Fibroblast of the conjunctiva (primary cell): Measurements from ENCODE around the gene ANKS1A.
"Not testable (repeated sequence)": the region's sequence is repeated elsewhere in the genome, so short reads cannot be mapped to it uniquely, and the experiment has no call there.

Experiments
- DNase-seq: peaks from one replicate; pipeline ENCODE4 v3.0.0-alpha.2; 2010; ENCODE audit warnings: low read depth

Gene ANKS1A, protein sequence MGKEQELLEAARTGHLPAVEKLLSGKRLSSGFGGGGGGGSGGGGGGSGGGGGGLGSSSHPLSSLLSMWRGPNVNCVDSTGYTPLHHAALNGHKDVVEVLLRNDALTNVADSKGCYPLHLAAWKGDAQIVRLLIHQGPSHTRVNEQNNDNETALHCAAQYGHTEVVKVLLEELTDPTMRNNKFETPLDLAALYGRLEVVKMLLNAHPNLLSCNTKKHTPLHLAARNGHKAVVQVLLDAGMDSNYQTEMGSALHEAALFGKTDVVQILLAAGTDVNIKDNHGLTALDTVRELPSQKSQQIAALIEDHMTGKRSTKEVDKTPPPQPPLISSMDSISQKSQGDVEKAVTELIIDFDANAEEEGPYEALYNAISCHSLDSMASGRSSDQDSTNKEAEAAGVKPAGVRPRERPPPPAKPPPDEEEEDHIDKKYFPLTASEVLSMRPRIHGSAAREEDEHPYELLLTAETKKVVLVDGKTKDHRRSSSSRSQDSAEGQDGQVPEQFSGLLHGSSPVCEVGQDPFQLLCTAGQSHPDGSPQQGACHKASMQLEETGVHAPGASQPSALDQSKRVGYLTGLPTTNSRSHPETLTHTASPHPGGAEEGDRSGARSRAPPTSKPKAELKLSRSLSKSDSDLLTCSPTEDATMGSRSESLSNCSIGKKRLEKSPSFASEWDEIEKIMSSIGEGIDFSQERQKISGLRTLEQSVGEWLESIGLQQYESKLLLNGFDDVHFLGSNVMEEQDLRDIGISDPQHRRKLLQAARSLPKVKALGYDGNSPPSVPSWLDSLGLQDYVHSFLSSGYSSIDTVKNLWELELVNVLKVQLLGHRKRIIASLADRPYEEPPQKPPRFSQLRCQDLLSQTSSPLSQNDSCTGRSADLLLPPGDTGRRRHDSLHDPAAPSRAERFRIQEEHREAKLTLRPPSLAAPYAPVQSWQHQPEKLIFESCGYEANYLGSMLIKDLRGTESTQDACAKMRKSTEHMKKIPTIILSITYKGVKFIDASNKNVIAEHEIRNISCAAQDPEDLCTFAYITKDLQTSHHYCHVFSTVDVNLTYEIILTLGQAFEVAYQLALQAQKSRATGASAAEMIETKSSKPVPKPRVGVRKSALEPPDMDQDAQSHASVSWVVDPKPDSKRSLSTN

DNA sequence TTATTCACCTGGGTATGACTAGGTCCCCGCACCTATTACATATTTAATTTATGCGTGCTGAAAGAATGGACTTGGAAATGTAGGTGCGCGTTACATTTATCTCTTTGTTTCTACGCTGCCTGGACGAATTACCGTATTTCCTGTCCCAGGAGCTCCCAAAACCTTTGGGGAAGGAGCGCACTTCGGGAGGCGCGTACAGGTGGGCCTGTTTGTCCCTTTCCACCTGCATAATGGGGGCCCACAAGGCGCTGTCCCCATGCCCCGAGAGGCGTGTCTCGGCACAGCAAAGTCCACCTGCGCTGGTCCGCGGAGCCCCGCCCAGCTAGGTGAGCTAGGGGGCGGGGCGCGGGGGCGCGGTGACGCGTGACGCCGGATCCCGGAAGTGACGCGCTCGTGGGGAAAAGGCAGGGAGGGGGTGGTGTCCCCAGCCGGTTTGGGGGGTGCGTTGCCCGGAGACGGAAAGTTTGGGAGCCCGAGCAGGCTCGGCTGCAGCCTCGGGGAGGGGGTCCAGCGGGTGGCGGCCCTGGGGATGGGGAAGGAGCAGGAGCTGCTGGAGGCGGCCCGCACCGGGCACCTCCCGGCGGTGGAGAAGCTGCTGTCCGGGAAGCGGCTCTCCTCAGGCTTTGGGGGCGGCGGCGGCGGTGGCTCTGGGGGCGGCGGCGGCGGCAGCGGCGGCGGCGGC is at the start of gene ANKS1A:
Gene ANKS1A (plus strand): TSS at position 382 of the 682 bp plus-strand sequence. CDS start 148 bp downstream, at position 530.
- no peak for DNase-seq

DNA sequence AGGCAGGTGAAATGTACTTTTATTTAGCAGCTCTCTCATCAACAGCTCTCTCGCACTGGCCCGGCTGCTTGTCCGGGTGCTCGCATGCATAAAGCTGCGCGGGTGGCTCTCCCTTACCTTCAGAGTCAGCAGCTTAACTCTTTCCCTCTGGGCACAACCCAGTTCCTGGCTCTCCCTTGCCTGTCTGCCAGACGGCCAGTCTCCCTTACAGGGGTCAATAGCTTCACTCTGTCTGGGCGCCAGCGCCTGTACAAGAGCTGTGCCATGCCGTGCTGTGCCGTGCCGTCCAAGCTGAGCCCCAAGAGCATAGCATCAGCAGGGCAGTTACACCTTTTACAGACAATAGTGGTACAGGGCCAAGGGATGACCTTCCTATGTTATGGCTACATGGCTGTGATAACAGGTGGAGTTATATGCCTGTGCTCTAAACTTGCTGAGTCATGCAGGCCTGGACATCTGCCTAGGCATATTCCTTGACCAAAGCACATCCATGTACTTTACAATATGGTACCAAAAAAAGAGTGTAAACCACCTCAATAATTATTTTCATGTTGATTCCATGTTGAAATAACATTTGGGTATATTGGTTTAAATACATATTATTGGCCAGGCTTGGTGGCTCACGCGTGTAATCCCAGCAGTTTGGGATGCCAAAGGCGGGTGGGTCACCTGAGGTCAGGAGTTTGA is 49.2 kb upstream of the ANKS1A start:
- DNase-seq = no peak

DNA sequence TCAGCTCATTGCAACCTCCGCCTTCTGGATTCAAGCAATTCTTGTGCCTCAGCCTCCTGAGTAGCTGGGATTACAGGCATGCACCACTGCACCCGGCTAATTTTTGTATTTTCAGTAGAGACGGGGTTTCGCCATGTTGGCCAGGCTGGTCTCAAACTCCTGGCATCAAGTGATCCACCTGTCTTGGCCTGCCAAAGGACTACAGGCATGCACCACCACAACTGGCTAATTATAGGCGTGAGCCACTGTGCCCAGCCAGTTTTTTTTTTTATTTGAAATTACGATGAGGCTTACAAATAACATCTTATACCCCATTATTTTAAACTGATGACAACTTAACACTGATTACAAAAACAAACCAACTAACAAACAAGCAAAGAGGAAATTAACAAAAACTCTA is 40.0 kb upstream of the ANKS1A start:
- DNase-seq = not testable (repeated sequence)

DNA sequence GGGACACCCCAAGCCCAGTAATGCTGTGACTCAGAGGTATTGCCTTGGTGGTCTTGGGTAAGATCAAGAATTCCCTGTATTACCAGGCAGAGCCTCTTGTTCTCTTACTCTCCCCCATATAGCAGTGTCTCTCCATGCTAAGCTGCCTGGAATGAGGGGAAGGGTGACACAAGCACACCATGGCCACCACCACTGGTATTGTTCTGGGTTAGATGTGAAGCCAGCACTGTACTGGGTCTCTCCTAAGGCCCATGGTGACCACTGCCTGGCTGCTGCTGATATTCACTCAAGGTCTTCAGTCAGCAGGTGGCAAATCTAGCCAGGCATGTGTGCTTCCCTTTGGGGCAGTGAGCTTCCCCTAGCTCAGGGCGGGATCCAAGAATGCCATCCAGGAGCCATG is 37.7 kb upstream of the ANKS1A start:
- no peak for DNase-seq

DNA sequence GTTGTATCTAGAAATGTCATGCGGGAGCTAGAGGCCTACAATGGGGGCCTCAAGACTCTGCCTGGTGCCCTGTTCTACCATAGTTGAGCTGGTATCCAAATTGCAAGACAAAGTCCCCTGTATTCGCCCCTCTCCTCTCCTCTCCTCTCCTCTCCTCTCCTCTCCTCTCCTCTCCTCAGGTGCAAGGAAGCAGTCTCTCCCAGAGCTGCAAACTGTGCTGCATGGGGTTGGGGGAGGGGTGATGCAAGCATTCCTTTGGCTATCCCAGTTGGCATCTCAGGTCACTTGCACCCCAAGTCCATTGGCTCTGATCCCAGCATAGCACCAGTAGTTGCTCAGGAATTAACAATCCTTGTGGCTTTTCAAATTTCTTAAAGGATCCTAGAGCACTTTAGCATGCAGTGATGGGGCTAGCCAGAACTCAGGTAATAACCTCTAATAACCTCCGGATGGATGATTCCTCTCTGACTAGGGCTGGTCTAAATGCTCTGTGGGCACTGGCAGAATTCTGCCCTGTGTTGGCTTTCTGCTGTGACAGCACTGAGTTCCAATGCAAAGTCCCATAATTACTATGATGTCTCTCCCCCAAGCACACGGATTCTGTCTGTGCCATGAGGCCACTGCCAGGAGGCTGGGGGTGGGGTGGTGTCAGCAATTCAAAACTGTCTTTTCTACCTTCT is 36.5 kb upstream of the ANKS1A start:
- no peak for DNase-seq

DNA sequence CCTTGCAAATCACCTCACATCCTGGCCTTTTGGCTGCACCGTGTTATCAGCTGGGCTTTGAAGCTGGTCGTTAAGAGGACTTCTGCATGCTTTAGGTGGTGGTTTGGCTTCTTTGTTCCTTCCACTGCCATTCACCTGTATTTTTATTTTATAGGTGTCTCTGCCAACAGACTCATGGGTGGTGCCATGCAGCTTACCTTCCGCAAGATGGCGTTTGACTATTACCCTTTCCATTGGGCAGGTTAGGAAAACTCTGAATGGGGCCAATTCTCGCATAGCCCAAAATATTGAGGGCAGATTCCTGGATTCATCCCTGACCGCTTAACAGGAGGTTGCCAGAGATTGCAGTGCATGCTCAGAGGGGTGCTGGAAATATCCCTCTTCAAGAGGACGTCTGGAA is 33.6 kb upstream of the ANKS1A start:
- no peak for DNase-seq

DNA sequence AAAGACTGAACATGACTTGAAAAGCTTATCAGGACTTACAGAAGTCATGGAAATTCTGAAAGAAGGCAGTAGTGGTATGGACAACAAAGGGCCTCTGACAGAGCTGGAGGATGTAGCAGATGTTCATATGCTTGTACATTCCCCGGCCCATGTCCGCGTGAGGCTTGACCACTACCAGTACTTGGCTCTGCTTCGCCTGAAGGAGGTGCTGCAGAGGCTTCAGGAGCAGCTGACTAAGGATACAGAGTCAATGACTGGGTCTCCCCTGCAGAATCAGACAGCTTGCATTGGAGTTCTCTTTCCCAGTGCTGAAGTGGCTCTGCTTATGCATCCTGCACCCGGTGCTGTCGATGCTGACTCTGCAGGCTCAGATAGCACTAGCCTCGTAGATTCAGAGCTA is 30.4 kb upstream of the ANKS1A start:
- no peak for DNase-seq

DNA sequence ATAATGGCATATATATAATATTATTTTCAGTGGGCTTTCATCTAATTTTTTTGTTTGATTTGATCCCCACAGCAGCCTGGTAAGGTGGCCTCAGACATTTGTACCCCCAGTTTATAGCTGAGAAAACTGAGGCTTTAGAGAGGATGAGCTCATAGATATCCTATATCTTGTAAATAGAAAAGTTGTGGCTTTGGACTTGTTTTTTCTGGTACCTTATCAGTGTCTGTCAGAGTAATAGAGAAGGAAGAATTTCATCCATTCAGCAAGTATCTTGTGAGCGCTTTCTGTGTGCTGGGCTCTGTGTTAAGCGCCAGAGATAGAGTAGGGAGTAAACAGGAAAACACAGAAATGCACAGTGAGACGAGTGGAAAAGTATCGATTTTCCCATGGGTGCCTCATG is 29.1 kb upstream of the ANKS1A start:
- no peak for DNase-seq

DNA sequence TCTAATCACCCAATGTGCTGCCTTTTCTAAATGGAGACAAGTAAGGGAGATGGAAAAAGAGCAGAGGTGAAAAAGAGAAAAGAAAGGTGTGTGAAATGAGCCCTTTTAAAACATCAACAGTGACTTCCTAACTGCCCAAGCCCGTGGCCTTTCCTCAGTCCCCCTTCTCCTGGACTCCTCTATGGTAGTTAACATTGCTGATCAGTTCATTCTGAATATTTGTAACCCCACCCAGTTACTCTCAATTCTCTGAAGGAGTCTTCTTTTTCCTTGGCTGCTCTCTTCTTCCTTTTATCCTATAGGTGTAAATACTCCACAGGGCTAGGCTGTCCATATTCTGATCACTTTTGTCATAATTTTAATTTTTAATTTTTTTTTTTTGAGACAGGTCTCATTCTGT is 28.3 kb upstream of the ANKS1A start:
- DNase-seq = no peak

DNA sequence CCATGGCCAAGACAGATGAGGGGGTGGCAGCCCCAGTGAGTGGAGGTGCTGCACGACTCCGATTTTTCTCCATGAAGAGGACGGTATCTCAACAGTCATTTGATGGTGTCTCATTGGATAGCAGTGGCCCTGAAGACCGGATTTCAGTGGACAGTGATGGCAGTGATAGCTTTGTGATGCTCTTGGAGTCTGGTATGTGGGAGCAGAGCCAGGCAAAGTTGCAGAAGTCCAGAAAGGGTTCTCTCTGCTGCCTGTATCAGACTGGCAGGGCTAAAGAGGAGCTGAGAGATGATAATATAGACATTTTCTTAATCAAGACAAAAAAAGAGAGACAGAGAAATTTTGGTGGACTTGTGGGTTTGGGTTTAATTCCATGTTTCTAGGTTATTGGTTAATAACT is 25.0 kb upstream of the ANKS1A start:
- DNase-seq = no peak

DNA sequence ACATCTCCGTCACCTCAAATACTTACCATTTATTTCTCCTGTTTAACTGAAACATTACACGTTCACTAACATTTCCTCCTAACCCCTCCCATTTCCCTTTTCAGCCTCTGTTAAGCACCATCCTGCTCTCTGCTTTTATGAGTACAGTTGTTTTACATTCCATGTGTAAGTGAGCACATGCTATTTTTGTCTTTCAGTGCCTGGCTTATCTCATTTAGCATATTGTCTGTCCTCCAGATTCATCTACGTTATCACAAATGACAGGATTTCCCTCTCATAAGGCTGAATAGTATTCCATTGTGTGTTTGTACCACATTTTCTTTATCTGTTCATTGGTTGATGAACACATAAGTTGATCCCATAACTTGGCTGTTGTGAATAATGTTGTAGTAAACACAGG is 23.9 kb upstream of the ANKS1A start:
- DNase-seq = no peak

DNA sequence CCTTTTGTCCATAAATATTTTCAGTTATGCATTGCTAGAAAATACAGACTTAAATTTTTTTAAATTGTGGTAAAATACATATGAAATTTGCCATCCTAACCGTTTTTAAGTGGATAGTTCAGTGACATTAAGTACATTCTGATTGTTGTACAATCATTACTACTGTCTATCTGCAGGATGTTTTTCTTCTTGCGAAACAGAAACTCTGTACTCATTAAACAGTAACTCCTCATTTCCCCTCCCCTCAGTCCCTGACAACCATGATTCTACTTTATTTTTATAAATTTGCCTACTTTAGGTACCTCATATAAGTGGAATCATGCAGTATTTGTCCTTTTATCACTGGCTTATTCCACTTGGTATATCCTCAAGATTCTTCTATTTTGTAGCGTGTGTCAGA is 22.5 kb upstream of the ANKS1A start:
- DNase-seq = no peak

DNA sequence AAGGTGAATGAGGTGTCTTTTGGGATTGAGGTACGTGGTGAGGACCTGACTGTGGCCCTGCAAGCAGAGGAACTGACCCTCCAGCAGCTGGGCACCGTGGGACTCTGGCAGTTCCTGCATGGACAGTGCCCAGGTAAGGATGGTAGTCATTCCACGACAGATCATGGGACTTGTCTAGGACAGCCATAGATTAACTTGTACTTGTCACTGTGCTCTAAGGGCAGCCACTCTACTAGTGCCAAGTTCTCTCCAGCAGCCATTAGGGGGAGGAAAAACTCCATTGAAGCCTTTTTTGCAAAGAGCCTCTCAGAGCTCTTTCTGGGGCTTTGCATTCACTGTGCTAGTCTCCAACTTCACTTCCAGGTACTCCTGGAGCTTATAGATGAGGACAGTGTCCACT is 21.6 kb upstream of the ANKS1A start:
- no peak for DNase-seq

DNA sequence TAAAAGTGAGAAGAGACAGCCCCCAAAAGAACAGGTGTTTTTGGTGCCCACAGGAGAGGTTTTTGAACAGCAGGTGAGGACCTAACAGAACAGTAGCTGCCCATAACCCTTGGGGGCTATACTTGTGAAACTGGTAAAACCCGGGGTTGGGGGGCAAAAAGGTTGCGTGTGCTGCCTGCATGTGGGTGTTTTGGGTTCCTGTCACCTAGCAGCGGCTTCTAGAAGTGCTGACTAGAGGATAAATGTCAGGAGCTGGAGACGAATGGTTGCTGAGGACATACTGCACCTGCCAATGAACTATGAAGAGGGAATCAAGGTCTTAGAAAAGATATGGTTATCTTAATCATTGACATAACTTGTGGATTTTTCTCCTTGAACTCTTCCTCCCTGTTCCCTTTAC is 17.2 kb upstream of the ANKS1A start:
- DNase-seq = no peak

DNA sequence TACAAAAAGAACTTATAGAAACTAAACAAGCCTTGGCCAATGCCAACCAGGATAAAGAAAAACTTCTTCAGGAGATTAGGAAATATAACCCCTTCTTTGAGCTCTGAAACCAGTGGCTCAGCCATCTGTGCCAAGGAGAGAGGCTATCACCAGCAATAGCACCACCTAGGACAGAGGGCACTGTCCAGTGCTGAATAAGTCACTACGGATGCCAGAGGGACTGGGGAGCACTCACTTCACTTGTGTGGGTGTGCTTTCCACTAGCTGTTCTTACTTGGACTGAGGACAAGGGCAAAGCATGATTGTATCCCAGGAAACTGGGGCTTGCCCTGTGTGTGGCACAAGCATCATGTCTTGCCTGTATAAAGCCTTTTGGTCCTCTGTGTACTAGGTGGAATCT is 16.7 kb upstream of the ANKS1A start:
- no peak for DNase-seq

DNA sequence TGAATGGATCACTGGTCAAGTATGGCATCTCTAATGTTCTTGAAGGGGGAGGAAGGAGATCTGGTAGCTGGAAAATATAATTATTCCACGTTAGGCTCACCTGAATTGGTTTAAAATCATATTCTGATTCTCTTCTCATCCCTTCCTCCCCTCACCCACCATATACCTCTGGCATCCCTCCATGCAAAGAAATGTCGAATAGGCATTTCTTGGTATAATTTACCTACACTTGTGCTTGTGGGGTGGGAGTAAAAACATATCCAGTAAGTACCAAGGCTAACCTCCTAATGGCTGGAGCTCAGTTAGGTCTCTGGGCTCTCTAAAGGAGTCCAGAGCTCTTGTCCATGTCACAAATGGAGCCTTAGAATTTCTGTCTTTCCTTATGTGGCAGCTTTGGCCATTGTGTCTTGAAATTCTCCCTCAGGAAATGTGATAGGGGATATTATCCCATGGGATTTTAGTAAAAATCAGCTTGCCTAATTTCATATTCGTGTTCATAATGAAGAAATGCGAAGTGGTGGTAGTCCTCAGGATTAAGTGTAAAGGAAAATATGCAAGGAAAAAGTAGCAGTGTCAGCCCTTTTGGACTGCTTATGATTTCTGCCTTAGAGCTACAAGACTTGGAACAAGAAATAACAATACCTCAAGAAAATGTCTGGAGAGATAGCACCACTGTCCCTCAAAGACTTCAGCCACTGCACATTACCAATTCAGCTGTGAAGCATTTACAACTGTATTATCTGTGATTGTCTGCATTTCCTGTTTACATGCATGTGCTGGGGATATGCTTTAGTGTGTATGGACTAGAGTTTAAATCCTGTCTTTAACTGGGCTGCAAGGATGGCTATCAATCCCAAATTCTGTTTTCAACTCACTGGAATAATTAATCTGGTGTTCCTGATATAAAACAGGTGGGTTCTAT is 13.5 kb upstream of the ANKS1A start:
- DNase-seq = no peak

DNA sequence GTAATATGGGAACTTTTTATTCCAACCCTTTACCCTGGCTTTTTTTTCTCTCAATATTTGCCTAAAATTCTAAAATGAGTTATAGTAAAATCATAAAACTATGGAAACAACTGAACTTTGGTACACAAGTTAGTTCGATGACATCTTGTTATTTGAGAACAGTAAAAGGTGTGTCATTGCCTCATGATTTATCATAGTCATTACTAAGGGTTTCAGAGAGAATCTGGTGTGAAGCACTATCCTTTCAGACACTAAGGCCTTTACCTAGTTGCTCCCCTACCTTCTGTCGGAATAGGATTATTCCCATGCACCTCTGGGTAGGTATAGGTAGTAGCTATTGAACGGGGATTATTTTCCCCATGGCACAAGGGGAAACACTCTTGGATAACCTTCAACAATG is 12.6 kb upstream of the ANKS1A start:
- no peak for DNase-seq

DNA sequence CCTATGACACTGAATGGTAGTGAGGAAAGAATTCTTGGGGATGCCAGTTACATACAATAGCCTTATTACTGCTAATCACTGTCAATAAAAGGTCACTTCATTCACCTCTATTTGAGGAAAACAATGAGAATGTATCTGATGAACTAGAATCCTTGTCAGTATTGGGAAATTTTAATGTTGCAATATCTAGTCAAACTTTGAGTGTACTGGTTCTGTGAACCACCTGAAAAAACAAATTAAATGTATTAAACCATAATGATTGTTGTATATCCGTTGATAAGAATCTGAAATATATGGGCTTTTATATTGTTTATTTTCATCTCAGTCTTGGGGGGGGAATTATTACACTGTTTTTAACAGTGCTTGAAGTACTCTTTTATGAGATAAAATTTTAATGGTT is 11.8 kb upstream of the ANKS1A start:
- no peak for DNase-seq

DNA sequence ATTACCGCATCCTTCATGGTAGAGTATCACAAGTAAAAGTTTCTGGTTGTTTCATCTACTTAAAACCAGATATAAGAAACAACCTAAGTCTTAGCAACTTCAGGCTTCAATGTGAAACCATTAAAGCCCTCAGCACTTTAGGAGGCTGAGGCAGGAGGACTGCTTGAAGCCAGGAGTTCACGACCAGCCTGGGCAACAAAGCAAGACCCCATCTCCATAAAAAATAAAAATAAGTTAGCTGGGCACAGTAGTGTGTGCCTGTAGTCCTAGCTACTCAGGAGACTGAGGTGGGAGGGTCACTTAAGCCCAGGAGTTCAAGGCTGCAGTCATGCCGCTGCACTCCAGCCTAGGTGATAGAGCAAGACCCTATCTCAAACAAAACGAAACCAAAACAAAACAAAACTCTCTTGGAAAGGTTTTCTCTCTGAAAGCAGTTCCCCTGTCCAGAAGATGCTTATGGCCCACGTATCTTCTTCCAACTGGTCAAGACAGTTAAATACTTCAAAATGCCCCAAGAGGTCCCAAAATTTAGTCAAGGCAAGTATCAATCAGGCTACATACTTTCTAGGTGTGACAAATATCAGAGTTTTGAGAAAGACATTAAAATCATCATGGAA is 11.1 kb upstream of the ANKS1A start:
- no peak for DNase-seq
